Medulla oblongata (tissue), 1 donor: ENCODE measurements around the gene BBIP1.

Experiments used
- DNase-seq: peaks from one replicate; pipeline ENCODE4 v3.0.0-alpha.2; 2015; ENCODE audit errors: extremely low spot score

Gene BBIP1, protein sequence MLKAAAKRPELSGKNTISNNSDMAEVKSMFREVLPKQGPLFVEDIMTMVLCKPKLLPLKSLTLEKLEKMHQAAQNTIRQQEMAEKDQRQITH

DNA sequence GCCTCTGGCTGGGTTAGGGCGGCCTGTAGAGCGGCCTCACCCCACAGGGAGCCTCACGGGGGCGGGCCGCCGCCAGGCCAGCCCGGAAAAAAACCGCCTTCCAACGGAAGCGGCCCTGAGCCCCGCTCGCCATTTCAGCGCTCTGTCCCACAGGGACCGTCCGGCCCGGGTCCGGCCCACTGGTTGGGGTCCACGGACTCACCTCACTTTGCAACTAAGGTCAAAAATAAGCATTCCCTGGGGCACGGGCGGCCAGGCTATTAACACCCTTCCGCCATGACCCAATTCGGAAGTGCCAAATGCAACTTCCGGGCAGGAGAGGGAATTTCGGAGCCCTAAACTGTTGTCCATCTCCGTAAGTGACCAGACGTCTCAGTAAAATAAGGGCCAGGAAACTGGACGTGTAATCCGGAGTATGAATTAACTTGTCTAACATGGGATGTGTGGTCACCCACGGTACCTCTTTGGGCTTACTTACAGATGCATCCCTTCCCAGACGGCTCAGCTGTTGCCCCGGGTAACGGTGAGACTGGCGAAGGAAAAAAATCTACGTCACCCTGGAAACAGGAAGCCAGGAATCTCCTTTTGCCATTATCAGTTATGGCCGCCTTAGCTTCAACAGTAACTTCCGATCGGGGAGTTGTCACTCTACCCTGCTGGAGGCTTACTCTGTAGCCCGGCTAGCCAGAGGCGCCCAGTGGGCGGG lies at the start of gene BBIP1:
BBIP1 (minus strand) TSS at position 538 of the 706 bp plus-strand sequence. CDS start 1,023 bp downstream, outside the sequence.
- peak; percentile 100 for DNase-seq

DNA sequence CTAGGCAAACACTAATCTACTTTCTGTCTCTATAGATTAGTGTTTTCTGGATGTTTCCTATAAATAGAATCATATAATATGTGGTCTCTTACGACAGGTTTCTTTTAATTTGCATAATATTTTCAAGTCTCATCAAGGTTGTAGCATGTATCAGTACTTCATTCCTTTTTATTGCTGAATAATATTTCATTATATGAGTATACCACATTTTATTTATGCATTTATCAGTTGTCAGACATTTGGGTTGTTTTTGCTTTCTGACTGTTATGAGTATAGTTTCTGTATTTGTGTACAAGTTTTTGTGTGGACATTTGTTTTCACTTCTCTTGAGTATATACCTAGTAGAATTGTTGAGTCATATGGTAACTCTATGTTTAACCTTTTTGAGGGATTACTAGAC lies 48.7 kb upstream of the BBIP1 start:
- no peak for DNase-seq

DNA sequence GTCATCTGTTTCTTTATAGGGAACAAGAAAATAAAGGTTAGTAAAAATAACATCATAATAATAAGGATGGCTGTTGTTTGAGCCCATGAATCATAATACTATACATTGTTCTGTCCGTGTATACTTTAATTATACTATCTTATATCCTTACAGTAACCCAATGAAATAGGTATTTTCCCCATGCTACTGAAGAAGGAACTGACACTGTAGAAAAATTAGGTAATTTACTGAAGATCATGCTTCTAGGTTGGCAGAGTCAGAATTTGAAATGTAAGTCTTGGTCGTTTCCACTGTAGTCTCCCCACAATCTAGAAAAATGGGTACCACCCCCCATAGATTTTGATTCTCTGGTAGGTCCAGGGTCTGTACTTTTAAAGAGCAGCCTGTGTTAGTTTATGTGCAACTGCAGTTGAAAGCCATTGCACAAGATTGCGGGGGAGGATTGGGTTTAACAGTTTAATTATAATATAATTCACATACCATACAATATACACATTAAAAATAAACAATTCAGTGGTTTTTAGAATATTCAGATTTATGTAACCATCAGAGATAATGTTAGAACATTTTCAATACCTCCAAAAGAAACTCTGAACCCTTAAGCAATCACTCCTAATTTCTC lies 48.1 kb upstream of the BBIP1 start:
- DNase-seq: no peak

DNA sequence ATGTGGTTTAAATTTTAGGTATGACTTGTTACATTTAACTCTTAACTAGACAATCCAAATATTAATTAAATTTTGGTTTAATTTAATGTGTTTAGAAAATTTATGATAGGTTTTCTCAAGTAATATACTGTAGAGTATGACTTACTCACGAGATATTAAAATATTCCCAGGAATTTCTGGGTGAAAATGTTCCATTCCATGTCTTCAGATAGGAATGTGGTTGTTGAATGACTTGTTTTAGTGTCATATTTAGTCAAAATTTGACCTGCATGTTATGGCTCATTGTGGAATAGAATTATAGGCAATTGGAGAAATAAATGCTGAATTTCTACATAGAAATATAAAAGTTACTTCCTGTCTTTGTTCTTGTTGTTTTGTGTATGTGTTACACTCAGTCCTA lies 47.2 kb upstream of the BBIP1 start:
- DNase-seq: no peak

DNA sequence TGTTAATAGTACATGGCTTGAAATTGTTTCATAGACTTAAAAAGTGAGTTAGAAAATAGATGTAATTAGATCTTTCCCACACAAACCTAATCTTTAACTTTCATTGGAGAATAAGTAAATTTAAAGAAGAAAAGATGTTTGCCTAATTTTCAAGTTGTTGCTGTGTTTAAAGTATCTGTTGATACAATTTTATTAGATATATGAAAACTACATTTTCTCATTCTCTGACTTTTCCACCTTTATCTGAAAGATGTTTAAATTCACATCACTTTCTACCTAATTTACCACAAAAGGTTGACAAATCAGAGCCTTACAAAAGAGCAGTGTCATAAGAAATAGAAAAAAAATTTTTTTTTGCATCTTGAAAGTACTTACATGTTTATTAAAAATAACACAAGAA lies 46.2 kb upstream of the BBIP1 start:
- no peak for DNase-seq

DNA sequence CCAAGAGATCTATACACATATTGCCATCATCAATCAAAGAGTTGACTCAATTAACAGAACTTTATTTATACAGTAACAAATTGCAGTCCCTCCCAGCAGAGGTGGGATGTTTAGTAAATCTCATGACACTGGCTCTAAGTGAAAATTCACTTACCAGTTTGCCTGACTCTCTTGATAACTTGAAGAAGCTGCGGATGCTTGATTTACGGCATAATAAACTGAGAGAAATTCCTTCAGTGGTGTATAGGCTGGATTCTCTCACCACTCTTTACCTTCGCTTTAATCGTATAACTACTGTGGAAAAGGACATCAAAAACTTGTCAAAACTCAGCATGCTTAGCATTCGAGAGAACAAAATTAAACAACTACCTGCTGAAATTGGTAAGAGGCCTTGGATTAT lies 45.7 kb upstream of the BBIP1 start:
- DNase-seq: no peak

DNA sequence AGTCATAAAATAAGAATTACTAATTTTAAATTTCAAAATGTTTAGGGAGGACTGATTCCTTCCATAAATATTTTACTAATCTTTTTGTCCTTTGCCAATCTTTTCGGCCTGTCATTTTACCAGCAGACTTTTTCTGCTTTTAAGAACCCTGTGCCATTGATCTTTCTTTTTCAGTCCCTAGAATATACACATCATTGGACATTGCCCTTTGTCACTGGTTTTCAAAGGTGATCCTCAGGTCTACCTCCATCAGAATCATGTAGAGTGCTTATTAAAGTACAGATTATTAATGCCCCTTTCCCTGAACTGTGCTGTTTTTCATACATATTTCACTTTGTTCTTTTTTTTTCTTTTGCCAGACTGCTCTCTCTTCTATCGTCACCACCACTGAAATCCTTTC lies 44.2 kb upstream of the BBIP1 start:
- DNase-seq: no peak

DNA sequence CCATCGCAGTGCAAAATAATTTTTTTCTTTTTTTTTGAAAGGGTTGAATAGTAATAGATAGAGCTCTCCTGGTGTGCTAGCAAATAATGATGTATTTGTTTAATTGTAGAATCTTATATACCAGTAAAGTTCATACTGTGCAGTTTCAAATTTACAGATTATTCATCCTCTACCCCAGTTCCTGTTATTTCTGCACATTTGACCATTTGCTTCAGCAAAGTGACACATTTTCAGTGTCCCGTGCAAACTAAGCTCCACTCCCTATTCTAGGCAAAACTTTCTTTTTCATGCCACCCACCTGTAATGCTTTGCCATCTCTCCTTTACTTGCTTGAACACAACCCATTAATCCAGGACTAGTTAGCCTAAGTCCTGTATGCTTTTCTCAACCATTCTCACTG lies 43.5 kb upstream of the BBIP1 start:
- DNase-seq: no peak

DNA sequence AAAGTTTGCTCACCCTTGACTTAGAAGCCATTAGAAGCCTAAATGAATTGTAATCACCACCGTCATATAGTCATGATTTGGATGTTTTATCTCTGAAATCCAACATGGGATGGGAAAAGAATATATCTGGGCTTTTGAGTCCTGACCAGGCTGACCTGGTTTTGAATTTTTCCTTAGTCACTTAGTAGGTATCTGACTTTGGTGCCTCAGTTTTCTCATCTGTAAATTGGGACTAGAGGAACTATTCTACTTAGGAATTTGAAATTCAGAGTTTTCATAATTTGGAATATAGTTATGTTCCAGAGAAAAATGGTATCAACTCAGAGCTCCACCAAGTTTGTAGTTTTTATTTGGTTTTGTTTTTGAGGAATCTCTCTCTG lies 41.3 kb upstream of the BBIP1 start:
- DNase-seq: no peak

DNA sequence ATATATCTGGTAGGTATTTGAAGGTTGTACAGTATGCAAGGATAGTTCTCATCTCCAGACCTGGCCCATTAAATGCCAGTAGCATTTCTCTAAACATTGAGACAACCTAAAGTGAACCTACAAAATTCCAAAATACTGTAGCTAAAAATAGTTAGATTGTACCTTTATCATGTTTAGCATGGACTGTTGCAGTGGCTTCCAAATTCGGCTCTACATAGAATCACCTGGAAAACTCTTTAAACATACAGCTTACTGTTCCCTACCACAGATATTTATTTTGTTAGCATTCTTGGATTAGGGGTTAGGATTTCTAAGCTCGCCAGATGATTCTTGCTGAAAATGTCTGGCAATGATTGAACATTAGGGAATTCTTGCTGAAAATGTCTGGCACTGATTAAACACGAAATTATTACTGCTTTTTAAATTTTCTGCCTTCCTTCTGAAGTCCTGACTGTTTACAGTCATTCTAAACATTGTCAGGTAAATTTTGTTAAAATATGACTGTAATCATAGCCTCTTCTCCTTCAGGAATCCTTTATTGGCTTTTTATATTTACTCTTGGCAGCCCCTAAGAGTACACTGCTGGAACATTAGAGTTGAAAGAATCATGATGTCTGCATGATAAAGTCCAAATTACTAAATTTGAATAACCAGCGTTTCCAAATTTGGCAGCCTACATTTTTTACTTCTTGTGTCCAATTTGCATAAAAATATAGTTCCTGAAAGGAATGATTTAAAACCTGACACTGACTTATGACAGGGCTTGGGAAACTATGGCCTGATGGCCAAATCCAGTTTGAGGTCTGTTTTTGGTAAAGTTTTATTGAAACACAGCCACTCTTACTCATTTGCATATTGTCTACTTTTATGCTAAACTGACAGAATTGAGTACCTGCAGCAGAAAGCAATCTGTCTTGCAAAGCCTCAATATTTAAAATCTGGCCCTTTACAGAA lies 40.7 kb upstream of the BBIP1 start:
- no peak for DNase-seq

DNA sequence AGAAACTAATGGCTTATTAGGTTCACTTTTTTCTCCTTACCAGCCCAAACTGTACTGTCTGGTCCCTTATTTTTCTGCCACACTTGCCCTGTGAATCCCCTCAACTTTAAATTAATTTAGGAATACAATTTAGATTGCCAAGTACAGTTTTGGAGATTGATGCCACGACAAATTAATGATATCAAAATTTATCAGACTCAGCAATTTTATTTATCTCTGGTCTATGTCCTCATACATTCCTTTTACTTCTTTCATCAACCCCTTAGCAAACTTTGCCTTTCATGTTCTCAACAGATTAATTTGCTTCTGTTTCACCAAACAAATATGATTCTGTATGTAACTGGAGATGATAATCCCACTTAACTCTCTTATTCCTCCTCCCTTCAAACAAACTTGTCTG lies 38.6 kb upstream of the BBIP1 start:
- no peak for DNase-seq

DNA sequence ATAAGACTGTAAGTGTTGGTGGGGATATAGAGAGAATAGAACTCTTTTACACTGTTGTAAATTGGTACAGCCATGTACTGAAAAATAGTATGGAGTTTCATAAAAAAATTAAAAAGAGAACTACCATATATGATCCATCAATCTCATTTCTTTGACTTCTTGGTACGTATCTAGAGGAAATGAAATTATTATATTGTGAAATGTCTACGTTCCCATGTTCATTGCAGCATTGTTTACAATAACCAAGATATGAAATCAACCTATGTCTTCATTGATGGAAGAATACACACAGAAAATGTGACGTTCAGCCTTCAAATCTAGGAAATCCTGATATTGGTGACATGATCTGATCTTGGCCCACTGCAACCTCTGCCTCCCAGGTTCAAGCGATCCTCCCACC lies 32.4 kb upstream of the BBIP1 start:
- no peak for DNase-seq

DNA sequence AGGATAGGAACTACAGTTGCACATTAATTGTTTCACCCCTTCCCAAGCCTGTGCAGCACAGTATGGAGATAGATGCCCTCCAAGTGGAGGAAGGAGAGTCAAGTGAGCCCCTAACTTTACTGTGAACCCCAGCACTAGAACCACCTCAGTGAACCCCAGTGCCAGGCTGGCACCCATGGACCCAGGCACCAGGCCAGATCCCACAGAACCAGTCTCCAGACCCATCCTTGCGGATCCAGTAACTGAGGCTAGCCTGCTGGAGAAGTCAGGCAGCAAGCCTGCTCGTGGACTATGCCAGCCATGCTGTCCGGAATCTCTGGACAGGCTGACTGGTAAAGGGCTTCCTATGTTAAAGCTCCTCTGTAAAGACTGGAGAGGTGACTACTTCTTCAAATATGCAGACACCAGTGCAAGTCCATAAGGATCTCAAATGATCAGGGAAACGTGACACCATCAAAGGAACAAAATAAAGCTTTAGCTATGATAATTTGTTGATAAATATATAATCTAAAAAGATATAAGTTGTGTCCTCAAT lies 28.1 kb upstream of the BBIP1 start:
- DNase-seq: no peak

DNA sequence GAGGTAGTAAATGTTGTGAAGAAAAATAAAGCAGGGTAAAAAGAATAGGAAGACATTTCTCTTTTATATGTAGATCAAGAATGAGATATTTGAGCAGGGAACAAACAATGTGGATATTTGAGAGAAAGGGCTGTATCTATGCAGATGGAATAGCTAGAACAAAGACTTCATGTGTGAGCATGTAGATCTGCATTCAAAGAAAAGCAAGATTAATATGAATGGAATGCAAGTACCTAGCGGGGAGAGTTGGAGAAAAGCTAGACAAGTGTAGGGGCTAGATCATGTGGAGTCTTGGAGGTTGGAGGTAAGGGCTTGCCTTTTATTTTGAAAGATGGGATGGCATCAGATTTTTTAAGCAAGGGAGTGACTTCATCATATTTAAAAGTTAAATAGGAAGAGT lies 27.5 kb upstream of the BBIP1 start:
- DNase-seq: no peak

DNA sequence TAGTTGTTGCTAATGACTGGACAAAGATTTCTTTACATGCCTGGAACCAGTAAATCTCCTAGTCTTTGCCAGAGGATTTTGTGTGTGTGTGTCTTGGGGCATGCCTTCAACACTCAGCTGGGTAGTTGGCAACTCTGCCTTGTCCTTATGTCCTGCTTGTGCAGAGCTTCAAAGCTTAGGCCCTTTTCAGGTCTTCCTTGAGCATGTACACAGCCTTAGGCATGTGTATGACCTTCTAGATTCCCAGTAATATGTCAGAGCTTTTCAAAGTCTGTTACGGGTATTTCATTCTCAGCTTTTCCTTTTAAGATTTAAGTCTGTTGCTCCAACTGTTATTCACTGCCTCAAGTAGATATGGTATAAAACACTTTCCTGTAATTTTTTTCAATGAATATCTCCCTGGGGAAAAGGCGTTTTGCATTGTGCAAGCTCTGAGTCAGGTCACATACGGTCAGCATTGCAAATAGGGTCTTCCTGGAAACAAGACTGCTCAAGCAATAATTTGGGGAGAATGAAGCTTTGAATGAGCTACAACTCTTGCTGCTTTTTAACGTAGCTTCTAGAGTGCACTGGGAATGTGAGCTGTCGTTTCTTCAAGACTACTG lies 25.9 kb upstream of the BBIP1 start:
- no peak for DNase-seq

DNA sequence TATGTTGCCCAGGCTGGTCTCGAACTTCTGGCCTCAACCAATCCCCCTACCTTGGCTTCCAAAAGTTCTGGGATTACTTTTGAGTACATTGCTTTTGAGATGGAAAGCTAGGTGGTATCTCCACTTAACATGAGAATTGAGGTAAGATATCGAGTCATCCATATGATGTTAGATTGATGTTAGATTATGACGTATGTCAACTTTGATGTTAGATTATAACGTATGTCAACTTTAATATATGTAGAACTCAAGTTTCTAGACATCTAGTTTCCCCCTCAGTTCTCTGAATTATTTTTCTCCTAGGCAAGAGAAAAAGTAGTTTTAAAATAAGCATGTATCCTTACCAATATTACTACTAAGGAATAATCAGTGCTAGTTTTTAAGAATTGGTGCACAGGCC lies 20.4 kb upstream of the BBIP1 start:
- DNase-seq: no peak

DNA sequence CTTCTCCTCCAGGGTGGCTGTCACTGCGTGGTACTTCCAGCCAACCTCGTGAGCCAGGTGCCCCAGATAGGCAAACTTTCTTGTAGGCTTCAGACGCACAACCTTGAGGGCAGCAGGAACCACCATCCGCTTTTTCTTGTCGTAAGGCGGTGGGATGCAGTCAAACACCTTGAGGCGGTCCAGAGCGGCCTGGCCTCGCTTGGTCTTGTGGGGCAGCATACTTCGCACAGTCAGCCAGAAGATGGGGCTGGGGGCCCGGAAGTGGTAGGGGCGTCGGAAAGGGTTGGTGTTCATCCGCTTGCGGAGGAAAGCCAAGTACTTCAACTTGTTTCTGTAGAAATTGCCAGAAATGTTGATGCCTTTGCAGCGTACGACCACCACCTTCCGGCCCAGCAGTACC lies 17.8 kb upstream of the BBIP1 start:
- no peak for DNase-seq

DNA sequence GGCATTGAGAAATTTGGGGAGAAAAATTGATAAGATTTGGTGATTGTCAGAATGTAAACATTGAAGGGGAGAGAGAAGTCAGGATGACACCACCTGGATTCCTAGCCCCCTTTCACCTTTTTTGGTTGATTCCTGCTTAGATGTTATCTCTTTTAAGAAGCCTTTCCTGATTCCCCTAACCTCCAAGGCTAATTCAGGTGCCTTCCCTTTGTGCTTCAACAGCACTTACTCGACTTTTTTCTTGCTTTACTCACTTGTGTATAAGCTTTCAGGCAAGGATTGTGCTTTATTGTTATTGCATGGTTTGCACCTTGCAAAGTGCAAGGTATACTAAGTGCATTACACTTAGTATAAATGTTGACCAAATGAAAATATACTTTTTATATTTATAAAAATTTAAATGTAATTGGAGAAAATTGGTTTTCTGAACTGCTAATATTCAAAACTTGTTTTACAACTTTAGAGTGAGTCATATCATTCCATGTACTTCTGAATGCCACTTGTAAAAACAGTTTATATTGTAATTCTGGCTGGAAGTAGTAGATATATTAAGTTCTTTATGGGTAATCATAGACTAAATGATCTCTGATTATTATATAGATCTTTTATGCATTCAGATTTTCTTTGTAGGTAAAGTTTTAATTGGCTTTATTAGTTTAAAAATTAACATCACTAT lies 13.7 kb upstream of the BBIP1 start:
- DNase-seq: no peak

DNA sequence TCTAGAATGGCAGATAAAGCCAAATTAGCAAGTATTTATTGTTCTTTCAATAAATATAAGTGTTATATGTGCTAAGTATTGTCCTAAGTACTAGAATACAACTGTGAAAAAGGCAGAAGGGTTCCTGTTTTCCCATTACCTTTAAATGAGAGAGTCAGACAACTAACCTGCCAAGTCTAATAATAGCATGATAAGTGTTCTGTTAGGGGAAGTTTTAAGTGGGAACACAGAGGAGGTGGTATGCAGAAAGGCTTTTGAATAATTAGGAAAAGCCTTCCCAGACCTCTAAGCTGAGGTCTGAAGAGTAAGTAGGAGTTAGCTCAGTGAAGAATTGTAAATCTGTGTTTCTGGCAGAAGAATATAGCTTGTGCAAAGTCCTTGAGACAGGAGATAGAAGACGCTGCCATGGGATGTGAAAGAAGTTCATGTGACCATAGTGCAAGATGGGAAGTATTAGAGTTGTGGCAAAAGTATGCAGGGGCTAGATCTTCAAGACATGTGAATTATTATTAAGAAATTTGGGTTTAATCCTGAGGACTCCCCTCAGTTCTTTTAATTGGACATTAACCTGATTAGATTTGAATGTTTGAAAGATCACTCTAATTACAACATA lies 12.9 kb upstream of the BBIP1 start:
- DNase-seq: no peak

DNA sequence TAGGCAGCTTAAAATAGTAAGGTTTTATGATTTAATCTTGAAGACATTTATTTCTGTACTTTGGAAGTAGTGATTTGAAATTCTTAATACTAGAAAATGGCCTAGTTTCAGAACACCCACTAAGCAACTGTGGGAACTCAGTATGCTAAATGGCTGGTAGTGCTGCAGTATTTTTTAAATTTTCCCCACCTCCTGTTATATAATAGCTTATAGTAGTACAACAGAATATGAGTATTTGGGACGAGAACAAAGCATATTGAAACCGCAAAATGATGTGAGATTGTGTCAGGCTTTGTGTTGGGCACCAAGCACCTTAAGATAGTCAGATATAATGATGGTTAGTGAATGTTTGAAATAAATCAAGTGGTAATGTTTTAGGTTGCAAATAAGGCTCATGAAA lies 8.5 kb upstream of the BBIP1 start:
- no peak for DNase-seq
